GM21515 (cell line): Measurements from ENCODE around the gene UQCRQ.
A peak's percentile ranks its signal among the peaks of the same experiment; 100 is the strongest.

Source experiments
- ATAC-seq: cut with Tn5 transposase; IDR thresholded peaks from one replicate; pipeline ENCODE4 v1.9.1; 2021; ENCODE audit not compliant: unreplicated experiment

Gene UQCRQ

GRCh38 chr5:132866342-132867045 is at the start of gene UQCRQ, which contains the start of gene GDF9:
UQCRQ (plus strand) TSS chr5:132866642; CDS start chr5:132866882, 240 bp downstream.
GDF9 (minus strand) TSS chr5:132866469; CDS start chr5:132864533, 1,936 bp downstream.
- peak; percentile 98 for ATAC-seq

- ATAC-seq, result no peak
These were observed 49.4 kb upstream of the UQCRQ start for GRCh38 chr5:132817011-132817410.

- no peak for ATAC-seq
These were observed 47.0 kb upstream of the UQCRQ start for GRCh38 chr5:132819468-132819867.

- ATAC-seq, result peak; percentile 74
These were observed 46.2 kb upstream of the UQCRQ start for GRCh38 chr5:132820162-132820754.

DNA sequence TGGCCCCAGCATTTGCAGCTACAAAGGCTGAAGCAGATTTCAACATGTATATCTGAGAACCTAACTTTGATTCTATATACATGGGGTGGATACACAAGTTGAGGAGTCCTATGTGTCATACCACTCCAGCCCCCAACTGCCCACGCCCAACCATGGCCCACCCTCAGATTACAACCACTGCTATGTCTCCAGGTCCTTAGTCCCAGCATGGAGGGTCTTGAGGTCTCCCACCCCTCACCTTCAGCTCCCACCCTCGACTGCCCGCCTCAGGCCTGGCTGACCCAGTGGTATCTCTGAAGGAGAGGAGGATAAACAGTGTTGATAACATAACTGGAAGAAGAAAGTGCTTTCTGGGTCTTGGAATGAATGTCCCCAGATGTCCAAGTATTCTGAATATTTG is 45.1 kb upstream of the UQCRQ start:
- no peak for ATAC-seq

- no peak for ATAC-seq
These were observed 44.7 kb upstream of the UQCRQ start for GRCh38 chr5:132821791-132822190.

DNA sequence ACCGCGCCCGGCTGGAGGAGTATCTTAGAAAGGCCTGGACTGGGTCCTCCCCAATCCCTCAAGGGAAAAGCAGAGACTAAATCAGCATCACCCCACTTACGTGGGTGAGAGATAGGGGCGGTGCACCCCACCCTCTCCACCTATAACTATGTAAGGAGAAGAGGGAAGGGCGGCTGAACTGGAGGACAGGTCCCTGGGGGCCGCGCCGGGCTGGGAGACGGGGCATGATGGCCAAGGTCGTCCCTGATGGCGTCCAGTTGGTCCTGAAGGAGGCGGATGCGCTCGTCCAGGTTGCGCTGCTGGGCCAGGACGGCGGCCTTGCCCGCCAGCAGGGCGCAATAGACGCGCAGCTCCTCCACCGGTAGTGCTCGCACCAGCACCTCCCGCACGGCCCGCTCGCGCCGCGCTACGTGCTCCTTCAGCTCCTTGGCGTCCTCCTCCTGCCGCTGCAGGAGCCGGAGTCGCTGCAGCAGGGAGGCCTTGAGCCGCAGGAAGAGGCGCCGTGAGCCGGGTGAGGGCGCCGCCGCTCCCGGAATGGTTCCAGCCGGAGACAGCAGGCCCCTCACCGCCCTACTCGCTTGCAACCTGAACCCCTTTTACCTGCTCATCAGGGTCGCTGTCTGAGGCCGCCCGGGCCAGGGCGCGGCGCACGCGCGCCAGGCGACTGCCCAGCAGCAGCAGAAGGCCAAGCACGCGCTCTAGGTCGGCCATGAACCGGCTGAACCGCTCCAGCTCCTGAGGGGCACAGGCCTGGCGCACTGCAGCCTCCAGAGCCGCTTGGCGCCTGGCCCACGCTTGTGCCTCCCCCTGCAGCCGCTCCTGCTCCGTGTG is 43.6 kb upstream of the UQCRQ start:
- ATAC-seq, result no peak

DNA sequence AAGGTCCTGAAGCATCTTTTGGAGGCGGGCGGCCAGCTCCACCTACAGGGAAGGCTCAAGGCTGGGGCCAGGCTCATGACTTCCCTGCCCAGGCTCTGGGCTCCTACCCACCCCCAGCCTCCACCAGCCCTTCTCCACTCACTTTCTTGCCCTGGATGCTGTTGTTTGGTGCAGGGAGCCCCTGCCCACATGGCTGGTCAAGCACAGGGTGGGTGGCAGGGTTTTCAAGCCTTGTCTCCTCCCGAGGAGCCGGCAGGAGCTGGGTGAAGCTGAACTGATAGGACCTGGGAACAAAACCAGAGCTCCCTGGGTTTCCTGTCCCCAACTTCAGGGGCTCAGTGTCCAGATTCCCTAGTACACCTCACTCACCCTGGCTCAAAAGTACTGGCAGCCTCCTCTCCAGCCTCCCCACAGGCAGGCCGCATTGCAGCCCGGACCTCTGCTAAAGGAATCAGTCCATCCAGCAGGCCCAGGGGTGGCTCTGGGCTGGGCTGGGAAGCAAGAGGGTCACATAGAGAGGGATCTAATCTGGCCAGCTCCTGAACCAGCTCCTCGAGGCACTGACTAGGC is 42.9 kb upstream of the UQCRQ start:
- no peak for ATAC-seq

DNA sequence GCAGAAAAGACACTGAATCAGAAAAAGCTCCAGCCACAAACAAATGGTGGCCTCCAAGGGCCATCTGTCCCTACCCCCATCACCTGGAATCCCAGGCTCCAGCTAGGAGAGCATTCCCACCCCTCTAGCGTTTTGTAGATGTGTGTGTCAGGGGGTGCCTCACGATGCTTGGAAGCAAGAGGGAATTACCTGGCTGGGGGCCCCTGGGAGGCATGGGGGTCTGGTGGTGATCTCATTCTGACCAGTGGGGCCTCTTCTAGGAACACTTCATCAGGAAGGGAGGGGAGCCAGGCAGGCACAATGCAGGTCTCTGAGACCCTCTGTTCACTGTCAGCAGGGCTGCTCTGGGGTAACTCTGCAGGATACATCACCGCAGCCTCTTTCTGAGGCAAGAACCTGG is 42.0 kb upstream of the UQCRQ start:
- ATAC-seq, result no peak

GRCh38 chr5:132825033-132825833 is 41.2 kb upstream of the UQCRQ start:
- no peak for ATAC-seq

- ATAC-seq, result no peak
These were observed 40.5 kb upstream of the UQCRQ start for GRCh38 chr5:132825834-132826391.

DNA sequence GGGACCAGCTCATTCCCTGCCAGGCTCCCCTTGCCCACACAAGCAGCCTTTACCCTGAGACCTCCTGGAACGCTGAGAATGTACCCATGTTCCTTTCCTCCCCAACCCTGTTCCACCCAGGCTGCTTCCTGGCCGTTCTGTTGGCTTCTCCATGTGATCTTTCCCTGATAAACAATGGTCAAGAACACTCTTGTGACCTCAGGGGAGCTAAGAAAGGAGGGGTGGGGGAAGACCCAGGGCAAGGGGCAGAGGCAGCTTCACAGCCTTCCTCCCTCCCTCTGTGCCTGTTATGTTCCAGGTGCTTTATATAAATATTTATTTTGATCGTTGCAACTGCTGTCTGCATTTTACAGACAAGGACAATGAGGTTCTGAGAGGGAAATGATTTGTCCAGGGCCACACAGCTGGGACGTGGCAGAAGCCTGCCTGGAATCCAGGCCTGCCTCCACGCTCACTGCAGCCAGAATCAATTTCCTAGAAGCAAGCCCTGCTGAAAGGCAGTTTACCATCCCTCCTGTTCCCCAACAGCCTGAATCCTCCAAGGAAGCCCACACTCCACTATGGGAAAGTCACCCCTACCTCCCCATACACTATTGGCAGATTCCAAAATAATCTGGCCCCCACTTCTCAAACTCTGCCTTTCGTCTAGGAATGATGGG is 39.9 kb upstream of the UQCRQ start:
- no peak for ATAC-seq

DNA sequence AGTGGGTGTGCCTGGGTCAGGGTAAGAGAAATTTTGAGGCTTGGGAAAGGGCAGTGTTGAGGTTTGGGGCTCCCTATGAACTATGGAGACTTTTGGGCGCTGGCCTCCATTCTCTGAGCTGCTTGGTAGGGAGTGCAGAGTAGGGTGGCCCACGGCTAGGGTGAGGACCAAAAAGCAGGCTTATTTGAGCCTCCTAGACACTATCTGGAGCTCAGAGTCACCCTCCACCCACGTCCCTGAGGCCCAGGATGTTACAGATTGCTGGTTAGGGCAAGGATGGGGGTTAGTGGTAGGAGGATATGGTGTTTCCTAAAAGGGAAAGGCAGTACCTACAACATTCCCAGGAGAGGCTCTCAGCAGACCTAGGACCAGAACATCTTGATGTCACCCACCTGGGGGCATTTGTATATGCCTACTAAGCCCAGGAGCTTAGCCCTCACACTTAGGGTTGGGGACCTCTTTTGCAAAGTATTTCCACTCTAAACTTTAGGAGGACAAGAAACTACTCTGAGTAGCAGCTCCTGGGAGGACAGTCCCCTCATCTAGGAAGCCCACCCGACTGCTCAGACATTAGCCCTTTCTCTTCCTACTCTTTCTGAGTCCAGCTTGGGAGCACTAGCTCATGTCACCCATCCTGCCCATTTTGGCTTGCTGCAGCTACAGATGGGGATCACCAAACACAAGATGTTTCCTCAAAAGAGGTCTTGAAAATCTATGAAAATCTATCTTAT is 38.3 kb upstream of the UQCRQ start:
- ATAC-seq, result no peak

- ATAC-seq, result no peak
These were observed 37.5 kb upstream of the UQCRQ start for GRCh38 chr5:132828846-132829494.

- peak; percentile 80 for ATAC-seq
These were observed 36.6 kb upstream of the UQCRQ start for GRCh38 chr5:132829742-132830435.

DNA sequence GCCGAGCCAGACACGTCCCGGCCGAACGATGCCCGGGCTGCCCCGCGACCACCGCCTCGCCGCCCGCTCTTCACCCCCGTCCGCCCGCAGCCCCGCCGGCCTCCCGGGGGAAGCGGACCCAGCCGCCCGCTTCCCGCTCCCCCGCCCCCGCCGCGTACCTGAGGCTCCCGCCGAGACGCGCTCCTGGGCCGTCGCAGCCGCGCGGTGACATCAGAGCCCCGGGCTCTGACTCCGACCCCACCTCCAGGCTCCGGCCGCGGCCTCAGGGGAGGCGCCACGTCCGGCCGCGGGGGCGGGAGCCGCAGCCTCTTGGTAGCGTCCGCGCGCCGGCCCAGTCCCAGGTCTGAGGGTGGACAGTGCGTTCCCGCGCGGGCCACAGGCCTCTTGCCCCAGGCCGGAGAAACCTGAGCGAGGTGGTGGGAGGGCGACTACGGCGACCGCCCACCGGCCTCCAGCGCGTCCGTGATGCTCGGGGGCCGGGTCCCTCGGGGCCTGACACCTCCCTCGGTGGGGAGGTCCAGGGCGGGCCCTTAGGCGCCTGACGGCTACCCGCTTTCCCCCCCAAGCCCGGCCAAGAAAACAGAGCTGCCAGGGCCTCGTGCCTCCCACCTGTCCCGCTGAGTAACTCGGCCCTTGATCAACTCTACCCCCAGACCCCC is 35.9 kb upstream of the UQCRQ start, which contains the start of gene SHROOM1:
Gene SHROOM1, minus strand, starts transcription at position 212 of the 659 bp plus-strand sequence. CDS start 4,507 bp downstream, outside the sequence.
- peak; percentile 72 for ATAC-seq

DNA sequence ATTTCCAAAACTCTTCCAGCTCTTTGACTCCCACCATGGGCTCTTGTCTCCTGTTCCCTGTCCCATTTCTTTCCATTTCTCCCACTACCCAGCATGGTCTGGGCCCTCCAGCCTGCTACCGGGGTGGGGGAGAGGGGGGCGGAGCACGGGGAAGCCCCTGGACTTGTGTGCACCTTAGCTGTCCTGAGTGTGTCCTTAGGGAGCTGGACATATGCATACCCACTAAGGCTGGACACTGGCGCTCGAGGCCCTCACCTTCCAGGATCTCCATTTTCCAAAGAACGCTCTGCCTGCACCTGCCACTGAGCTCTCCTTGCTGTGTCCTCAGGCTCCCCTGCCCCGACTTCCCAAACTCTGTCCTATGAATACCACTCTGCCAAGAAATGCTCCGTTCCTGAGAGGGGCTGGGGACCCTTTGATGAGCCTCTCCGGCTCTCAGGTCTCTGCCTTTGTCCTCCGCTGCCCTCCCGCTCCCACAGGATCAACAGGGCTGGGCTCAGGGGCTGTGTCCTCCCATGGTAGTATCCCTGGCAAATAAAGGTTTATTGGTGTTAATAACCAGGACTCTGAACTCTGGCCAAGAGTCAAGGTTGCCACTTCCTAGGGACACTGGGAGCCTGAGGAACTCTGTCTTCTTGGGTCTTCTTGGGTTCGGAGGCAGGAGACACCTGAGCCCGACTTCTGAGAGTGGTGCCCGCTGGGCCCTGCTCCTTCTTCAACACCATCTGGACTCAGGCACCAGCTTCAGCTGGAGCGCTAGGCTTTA is 35.2 kb upstream of the UQCRQ start:
- ATAC-seq, result no peak
